ENCODE data around the gene ZFYVE19. TPM values are rescaled to one million over a fixed set of nuclear protein-coding genes. Genes with fewer than 3 reads are reported as not detected.

ZFYVE19 gene
- total and polyA plus RNA-seq, 2 of the 4 experiments (the other 2 are of a cell fraction), result 22.6 to 29.6 TPM

DNA sequence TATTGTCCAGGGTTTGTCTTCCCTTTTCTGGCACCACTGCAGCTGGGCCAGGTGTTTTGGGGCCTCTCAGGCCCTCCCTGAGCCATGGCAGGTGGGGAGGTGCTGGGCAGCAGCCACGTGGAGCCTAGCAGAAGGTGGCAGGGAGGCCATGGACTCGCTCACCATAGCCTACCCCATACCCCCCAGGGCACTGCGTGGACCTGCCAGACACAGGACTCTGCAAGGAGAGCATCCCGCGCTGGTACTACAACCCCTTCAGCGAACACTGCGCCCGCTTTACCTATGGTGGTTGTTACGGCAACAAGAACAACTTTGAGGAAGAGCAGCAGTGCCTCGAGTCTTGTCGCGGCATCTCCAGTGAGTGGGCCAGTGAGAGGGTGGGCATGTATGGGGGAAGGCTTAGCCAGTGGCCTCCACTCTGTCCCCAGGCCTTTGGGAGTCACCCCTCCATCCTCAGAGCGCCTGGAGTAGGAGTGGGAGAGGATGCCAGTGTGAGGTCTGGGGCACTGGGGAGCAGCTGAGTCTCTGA, 48.9 kb downstream of the ZFYVE19 start:
- H2AK5ac ChIP-seq (ENCODE audit: low read depth, low read length), result no peak overlapping the region; the same call in 1 of the 2 replicates
- CTCF ChIA-PET, result interaction anchor here (1.2 to 1.7 kb wide), 2 partner anchors 36 to 38 kb away, joined by 5 to 9 read pairs; partner anchors contain the start of gene VPS18

More for the DNA sequence above, 48.9 kb downstream of the ZFYVE19 start:
- BruUV-seq (replicated peaks), result no TSS peak
- H4K20me1 ChIP-seq (ENCODE audit: insufficient read depth, low read length), result no peaks in the 10 kb centered on the region; the same call in 1 of the 2 replicates
- H2AK9ac ChIP-seq (replicated peaks; ENCODE audit: low read depth, low read length, poor library complexity), result no peak overlapping the region
- no peak for ATAC-seq (ENCODE audit: low read depth)
- H3K56ac ChIP-seq (ENCODE audit: extremely low read depth, insufficient read depth, low read length), result no peak overlapping the region
- H2BK15ac ChIP-seq (ENCODE audit: low read depth, low read length), result no peak overlapping the region
- no peaks in the 10 kb centered on the region for H3K36me3 ChIP-seq (ENCODE audit: control insufficient read depth, insufficient read depth, low read length)
- no peak overlapping the region for H3K18ac ChIP-seq (ENCODE audit: low read depth, low read length)
- dilution Hi-C loops (cut with HindIII; ENCODE audit: low sequenced_read_pairs, unreplicated experiment) (no loop called here), in situ Hi-C loops (cut with MboI; ENCODE audit: low sequenced_read_pairs) (loop anchor here (5.0 kb wide), 1 partner anchor 37 kb away; the partner anchor contains the start of gene VPS18), intact Hi-C loops (cut with micrococcal nuclease) (no loop called here)
- no peaks in the 10 kb centered on the region for H3K4me1 ChIP-seq (ENCODE audit: control insufficient read depth, insufficient read depth, low read length)
- peaks cover 3% of the 10 kb centered on the region; the same call in 1 of the 2 replicates for H3K9me1 ChIP-seq (ENCODE audit: insufficient read depth, low read length)
- no peak overlapping the region for H3K23ac ChIP-seq (ENCODE audit: low read depth, low read length)
- no peaks in the 10 kb centered on the region for H3K79me1 ChIP-seq (ENCODE audit: low read depth in 1 of 2, low read length in 2 of 2)
- H4K8ac ChIP-seq (ENCODE audit: low read depth in 2 of 2, low read length in 2 of 2), result no peak overlapping the region
- H3K4ac ChIP-seq (ENCODE audit: low read depth, low read length), result no peak overlapping the region
- H3K14ac ChIP-seq (replicated peaks; ENCODE audit: low read depth, low read length), result no peak overlapping the region
- H3K4me2 ChIP-seq (ENCODE audit: low read depth, low read length), result no peak overlapping the region
- H3K27me3 ChIP-seq (ENCODE audit: control insufficient read depth, insufficient read depth, low read length), result peaks cover 14% of the 10 kb centered on the region
- H4K5ac ChIP-seq (ENCODE audit: low read depth, low read length), result no peak overlapping the region
- no peak overlapping the region for H3K27ac ChIP-seq (ENCODE audit: insufficient read depth, low read length)
- H2BK20ac ChIP-seq (ENCODE audit: low read depth, low read length), result no peak overlapping the region
- H4K91ac ChIP-seq (ENCODE audit: insufficient read depth, low read depth, low read length), result no peak overlapping the region
- TF ChIP-seq RCOR1 (IDR thresholded peaks at IDR 0.05; ENCODE audit: insufficient replicate concordance, low read length), result no peak
- no peak for TF ChIP-seq BHLHE40 (IDR thresholded peaks at IDR 0.05; ENCODE audit: low read depth, low read length)
- TF ChIP-seq, protein P1, sequence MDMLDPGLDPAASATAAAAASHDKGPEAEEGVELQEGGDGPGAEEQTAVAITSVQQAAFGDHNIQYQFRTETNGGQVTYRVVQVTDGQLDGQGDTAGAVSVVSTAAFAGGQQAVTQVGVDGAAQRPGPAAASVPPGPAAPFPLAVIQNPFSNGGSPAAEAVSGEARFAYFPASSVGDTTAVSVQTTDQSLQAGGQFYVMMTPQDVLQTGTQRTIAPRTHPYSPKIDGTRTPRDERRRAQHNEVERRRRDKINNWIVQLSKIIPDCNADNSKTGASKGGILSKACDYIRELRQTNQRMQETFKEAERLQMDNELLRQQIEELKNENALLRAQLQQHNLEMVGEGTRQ (IDR thresholded peaks at IDR 0.05; ENCODE audit: low read depth, low read length), result no peak
- no peak for TF ChIP-seq CEBPB (IDR thresholded peaks at IDR 0.05; ENCODE audit: low read depth, low read length)
- no peak for TF ChIP-seq MAFK (IDR thresholded peaks at IDR 0.05; ENCODE audit: low read depth, low read length)
- TF ChIP-seq, protein P2, sequence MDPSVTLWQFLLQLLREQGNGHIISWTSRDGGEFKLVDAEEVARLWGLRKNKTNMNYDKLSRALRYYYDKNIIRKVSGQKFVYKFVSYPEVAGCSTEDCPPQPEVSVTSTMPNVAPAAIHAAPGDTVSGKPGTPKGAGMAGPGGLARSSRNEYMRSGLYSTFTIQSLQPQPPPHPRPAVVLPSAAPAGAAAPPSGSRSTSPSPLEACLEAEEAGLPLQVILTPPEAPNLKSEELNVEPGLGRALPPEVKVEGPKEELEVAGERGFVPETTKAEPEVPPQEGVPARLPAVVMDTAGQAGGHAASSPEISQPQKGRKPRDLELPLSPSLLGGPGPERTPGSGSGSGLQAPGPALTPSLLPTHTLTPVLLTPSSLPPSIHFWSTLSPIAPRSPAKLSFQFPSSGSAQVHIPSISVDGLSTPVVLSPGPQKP (IDR thresholded peaks at IDR 0.05; ENCODE audit: borderline replicate concordance, low read depth, low read length), result no peak
- no peak for TF ChIP-seq FOS (IDR thresholded peaks at IDR 0.05; ENCODE audit: low read depth, low read length)
- no peak for TF ChIP-seq POLR2A (IDR thresholded peaks at IDR 0.05; ENCODE audit: low read depth, low read length)
- no peak for TF ChIP-seq CHD1 (IDR thresholded peaks at IDR 0.05; ENCODE audit: low read depth, low read length)
- TF ChIP-seq RFX5 (IDR thresholded peaks at IDR 0.05; ENCODE audit: low read depth, low read length), result no peak
- TF ChIP-seq, protein P3, sequence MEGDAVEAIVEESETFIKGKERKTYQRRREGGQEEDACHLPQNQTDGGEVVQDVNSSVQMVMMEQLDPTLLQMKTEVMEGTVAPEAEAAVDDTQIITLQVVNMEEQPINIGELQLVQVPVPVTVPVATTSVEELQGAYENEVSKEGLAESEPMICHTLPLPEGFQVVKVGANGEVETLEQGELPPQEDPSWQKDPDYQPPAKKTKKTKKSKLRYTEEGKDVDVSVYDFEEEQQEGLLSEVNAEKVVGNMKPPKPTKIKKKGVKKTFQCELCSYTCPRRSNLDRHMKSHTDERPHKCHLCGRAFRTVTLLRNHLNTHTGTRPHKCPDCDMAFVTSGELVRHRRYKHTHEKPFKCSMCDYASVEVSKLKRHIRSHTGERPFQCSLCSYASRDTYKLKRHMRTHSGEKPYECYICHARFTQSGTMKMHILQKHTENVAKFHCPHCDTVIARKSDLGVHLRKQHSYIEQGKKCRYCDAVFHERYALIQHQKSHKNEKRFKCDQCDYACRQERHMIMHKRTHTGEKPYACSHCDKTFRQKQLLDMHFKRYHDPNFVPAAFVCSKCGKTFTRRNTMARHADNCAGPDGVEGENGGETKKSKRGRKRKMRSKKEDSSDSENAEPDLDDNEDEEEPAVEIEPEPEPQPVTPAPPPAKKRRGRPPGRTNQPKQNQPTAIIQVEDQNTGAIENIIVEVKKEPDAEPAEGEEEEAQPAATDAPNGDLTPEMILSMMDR (conservative IDR thresholded peaks at IDR 0.05; ENCODE audit: low read depth, low read length), result no peak
- TF ChIP-seq SMC3 (IDR thresholded peaks at IDR 0.05; ENCODE audit: low read depth, low read length), result no peak
- TF ChIP-seq MXI1 (IDR thresholded peaks at IDR 0.05; ENCODE audit: borderline replicate concordance, low read depth, low read length), result no peak
- TF ChIP-seq MAZ (IDR thresholded peaks at IDR 0.05; ENCODE audit: borderline replicate concordance, low read depth, low read length), result no peak
- TF ChIP-seq RAD21 (IDR thresholded peaks at IDR 0.05; ENCODE audit: low read length), result no peak
- no peak for TF ChIP-seq NFE2L2 (IDR thresholded peaks at IDR 0.05; ENCODE audit: low read depth, low read length)
- H2BK5ac ChIP-seq (ENCODE audit: low read depth, low read length, poor library complexity, severe bottlenecking), result no peak overlapping the region
- WGBS, 2 experiments (ENCODE audit: extremely low coverage in 2 of 2, insufficient read length in 1 of 2), result no CpG with 5 or more reads among the region's 13 CpGs
- POLR2A ChIA-PET (ENCODE audit: unreplicated experiment), result no interaction called here
- no peak overlapping the region for H3K4me3 ChIP-seq (ENCODE audit: insufficient read depth, low read depth, low read length)
- peak overlapping the region; percentile 32 for H2AFZ ChIP-seq (replicated peaks; ENCODE audit: low read length, poor library complexity)
- no peak overlapping the region for H2BK120ac ChIP-seq (ENCODE audit: low read depth, low read length)
- DNase-seq, result no peak
- H3K9me3 ChIP-seq (ENCODE audit: control insufficient read depth, insufficient read depth, low read length), result no peaks in the 10 kb centered on the region
- no peak overlapping the region for H3K9ac ChIP-seq (ENCODE audit: low read depth, low read length)
